Keratinocyte (primary cell): ENCODE data around the gene RAP1GAP. TPM values are rescaled to one million over a fixed set of nuclear protein-coding genes. Genes with fewer than 3 reads are reported as not detected.

ENCODE experiments used
- DNase-seq: peaks from one replicate; pipeline ENCODE4 v3.0.0-alpha.2; 2011; ENCODE audit warnings: low read depth, missing footprints, low spot score
- FAIRE-seq: peaks from 2 replicates; lab custom pipeline; 2011; peaks lifted over from hg19 to GRCh38; lab: Jason Lieb, UNC
- H2AFZ ChIP-seq: 2 replicates; pipeline ENCODE4 v1.6.0; 2012; ENCODE audit warnings: low read length, control low read depth, inconsistent platforms; ENCODE audit not compliant: control insufficient read depth
- H3K27ac ChIP-seq: 2 replicates; pipeline ENCODE4 v1.5.1; 2011; ENCODE audit warnings: low read length; ENCODE audit not compliant: control insufficient read depth, insufficient read depth
- H3K27me3 ChIP-seq: 3 replicates; pipeline ENCODE4 v1.6.0; 2011; ENCODE audit warnings: low read length; ENCODE audit not compliant: control insufficient read depth, insufficient read depth; ENCODE audit errors: extremely low read depth
- H3K36me3 ChIP-seq, 2 experiments: 2 replicates in 1 of 2; 3 replicates in 1 of 2; pipeline ENCODE4 v1.5.1; 2011; ENCODE audit warnings: low read length in 2 of 2, mild to moderate bottlenecking in 1 of 2; ENCODE audit not compliant: control insufficient read depth in 2 of 2, insufficient read depth in 2 of 2; ENCODE audit errors: extremely low read depth in 1 of 2
- H3K4me1 ChIP-seq: 3 replicates; pipeline ENCODE4 v1.5.1; 2011; ENCODE audit warnings: low read length; ENCODE audit not compliant: control insufficient read depth, insufficient read depth; ENCODE audit errors: extremely low read depth
- H3K4me2 ChIP-seq: 3 replicates; pipeline ENCODE4 v1.6.0; 2011; ENCODE audit warnings: low read depth, low read length; ENCODE audit not compliant: control insufficient read depth, insufficient read depth; ENCODE audit errors: extremely low read depth
- H3K4me3 ChIP-seq, 3 experiments: fragments of 200-600 bp in 1 of 3; sonication (generic) in 1 of 3; 2 replicates in 2 of 3; 3 replicates in 1 of 3; pipeline ENCODE4 v1.5.1; 2011 to 2016; ENCODE audit warnings: low read length in 3 of 3, mild to moderate bottlenecking in 3 of 3, control low read depth in 2 of 3, inconsistent platforms in 1 of 3, low read depth in 1 of 3, mixed read lengths in 1 of 3, mixed run types in 1 of 3, moderate library complexity in 1 of 3; ENCODE audit not compliant: control insufficient read depth in 2 of 3, insufficient read depth in 2 of 3; ENCODE audit errors: extremely low read depth in 1 of 3
- H3K79me2 ChIP-seq: 2 replicates; pipeline ENCODE4 v1.6.0; 2012; ENCODE audit warnings: low read length; ENCODE audit not compliant: control insufficient read depth, insufficient read depth
- H3K9ac ChIP-seq: 3 replicates; pipeline ENCODE4 v1.6.0; 2011; ENCODE audit warnings: low read length; ENCODE audit not compliant: control insufficient read depth, insufficient read depth; ENCODE audit errors: extremely low read depth
- H3K9me1 ChIP-seq: 3 replicates; pipeline ENCODE4 v1.6.0; 2011; ENCODE audit warnings: low read length; ENCODE audit not compliant: control insufficient read depth, insufficient read depth; ENCODE audit errors: extremely low read depth
- H3K9me3 ChIP-seq: 2 replicates; pipeline ENCODE4 v1.5.1; 2012; ENCODE audit warnings: low read depth, low read length; ENCODE audit not compliant: control insufficient read depth
- H4K20me1 ChIP-seq: 3 replicates; pipeline ENCODE4 v1.6.0; 2011; ENCODE audit warnings: low read length; ENCODE audit not compliant: control insufficient read depth, insufficient read depth; ENCODE audit errors: extremely low read depth
- EZH2 ChIP-seq: IDR thresholded peaks from one replicate; pipeline ENCODE4 v1.6.1; 2012; ENCODE audit warnings: inconsistent platforms, mild to moderate bottlenecking, low read length, moderate library complexity
- dilution Hi-C: fragments of 300-500 bp; cut with MboI; formaldehyde crosslinking; loops from one replicate; pipeline ENCODE4 v1.7.0; 2020; ENCODE audit warnings: low sequenced_read_pairs; ENCODE audit not compliant: extremely low pct_ligation_motif_present
- polyA plus RNA-seq, 5 experiments: library from polyadenylated mRNA; depleted of rRNA in 3 of 5; stranded (reverse) in 3 of 5; stranded (forward) in 1 of 5; unstranded in 1 of 5; fragments of >200 nt; gene quantifications; 1 replicate in 1 of 5; 2 replicates in 3 of 5; 3 replicates in 1 of 5; pipeline versions ENCODE4 v1.2.1 to v1.2.3, GENCODE V29; 2011 to 2012; ENCODE audit warnings: missing spikeins in 2 of 5, low read depth in 1 of 5, low replicate concordance in 1 of 5
- TF ChIP-seq, protein P1 (sequence below), 3 experiments: IDR thresholded peaks in 1 of 3; conservative IDR thresholded peaks in 1 of 3; optimal IDR thresholded peaks in 1 of 3; 2 replicates in 2 of 3; 3 replicates in 1 of 3; pipeline versions ENCODE3 to v1.5.1; 2011; ENCODE audit warnings: low read length in 3 of 3, mild to moderate bottlenecking in 3 of 3, moderate library complexity in 2 of 3, control low read depth in 1 of 3, inconsistent platforms in 1 of 3; ENCODE audit not compliant: insufficient read depth in 2 of 3; ENCODE audit errors: extremely low read depth in 1 of 3

The RAP1GAP gene
- polyA plus RNA-seq, 1 donor (not counting 4 experiments of a cell fraction or from before 2014, with no cell fraction given), result 1.1 TPM

DNA sequence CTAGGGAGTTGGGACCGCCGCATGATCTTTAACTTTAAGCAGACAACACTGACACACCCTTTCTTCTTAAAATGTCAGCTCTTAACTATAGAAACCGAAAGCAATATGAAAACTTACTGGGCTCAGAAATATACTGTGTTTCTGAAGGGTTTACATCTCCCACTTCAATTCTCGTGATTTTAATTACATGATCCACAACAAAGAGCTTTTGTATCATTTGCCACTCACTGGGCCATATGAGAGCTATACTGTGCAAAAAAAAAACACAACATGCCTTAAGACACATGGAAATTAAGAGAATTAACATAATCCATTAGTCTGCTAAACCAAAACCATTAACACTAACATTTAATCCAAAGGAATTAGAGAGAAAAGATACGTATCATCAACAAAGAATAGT, 35.0 kb upstream of the RAP1GAP start:
- H3K36me3 ChIP-seq, result peaks cover 12 to 17% of the 10 kb centered on the region in 2 experiments
- no peak for FAIRE-seq

GRCh38 chr1:21703318-21703963, 34.3 kb upstream of the RAP1GAP start:
- no peaks in the 10 kb centered on the region for H4K20me1 ChIP-seq
- no peaks in the 10 kb centered on the region for H3K9me3 ChIP-seq
- no peak overlapping the region for H2AFZ ChIP-seq
- H3K4me1 ChIP-seq, result no peaks in the 10 kb centered on the region
- H3K79me2 ChIP-seq, result no peaks in the 10 kb centered on the region
- H3K36me3 ChIP-seq, result peaks cover 12 to 14% of the 10 kb centered on the region in 2 experiments
- H3K27me3 ChIP-seq, result no peaks in the 10 kb centered on the region
- dilution Hi-C loops, result no loop called here
- no peak overlapping the region for H3K4me3 ChIP-seq
- H3K9ac ChIP-seq, result no peak overlapping the region
- TF ChIP-seq EZH2, result no peak
- TF ChIP-seq, protein P1, sequence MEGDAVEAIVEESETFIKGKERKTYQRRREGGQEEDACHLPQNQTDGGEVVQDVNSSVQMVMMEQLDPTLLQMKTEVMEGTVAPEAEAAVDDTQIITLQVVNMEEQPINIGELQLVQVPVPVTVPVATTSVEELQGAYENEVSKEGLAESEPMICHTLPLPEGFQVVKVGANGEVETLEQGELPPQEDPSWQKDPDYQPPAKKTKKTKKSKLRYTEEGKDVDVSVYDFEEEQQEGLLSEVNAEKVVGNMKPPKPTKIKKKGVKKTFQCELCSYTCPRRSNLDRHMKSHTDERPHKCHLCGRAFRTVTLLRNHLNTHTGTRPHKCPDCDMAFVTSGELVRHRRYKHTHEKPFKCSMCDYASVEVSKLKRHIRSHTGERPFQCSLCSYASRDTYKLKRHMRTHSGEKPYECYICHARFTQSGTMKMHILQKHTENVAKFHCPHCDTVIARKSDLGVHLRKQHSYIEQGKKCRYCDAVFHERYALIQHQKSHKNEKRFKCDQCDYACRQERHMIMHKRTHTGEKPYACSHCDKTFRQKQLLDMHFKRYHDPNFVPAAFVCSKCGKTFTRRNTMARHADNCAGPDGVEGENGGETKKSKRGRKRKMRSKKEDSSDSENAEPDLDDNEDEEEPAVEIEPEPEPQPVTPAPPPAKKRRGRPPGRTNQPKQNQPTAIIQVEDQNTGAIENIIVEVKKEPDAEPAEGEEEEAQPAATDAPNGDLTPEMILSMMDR (optimal IDR thresholded peaks at IDR 0.05 in 1 of 3, IDR thresholded peaks at IDR 0.05 in 1 of 3, conservative IDR thresholded peaks at IDR 0.05 in 1 of 3; ENCODE audit: extremely low read depth in 1 of 3, insufficient read depth in 2 of 3, low read length in 3 of 3), result peak; percentile 18 to 60 (median 35)
- DNase-seq, result no peak
- H3K4me2 ChIP-seq, result no peak overlapping the region
- H3K9me1 ChIP-seq, result no peaks in the 10 kb centered on the region
- H3K27ac ChIP-seq, result no peak overlapping the region
- FAIRE-seq, result peak; percentile 29

More for the DNA sequence above, 35.0 kb upstream of the RAP1GAP start:
- Histone ChIP-seq H4K20me1 (no peaks in the 10 kb centered on the region), H3K27ac (no peak overlapping the region), H3K27me3 (no peaks in the 10 kb centered on the region), H3K9me3 (no peaks in the 10 kb centered on the region), H3K4me3 (no peak overlapping the region), H3K79me2 (no peaks in the 10 kb centered on the region), H2AFZ (no peak overlapping the region), H3K9ac (no peak overlapping the region), H3K9me1 (no peaks in the 10 kb centered on the region), H3K4me1 (no peaks in the 10 kb centered on the region), H3K4me2 (no peak overlapping the region)
- dilution Hi-C loops, result no loop called here
- no peak for DNase-seq
- TF ChIP-seq EZH2, result no peak
- TF ChIP-seq, protein P1 (optimal IDR thresholded peaks at IDR 0.05 in 1 of 3, IDR thresholded peaks at IDR 0.05 in 1 of 3, conservative IDR thresholded peaks at IDR 0.05 in 1 of 3; ENCODE audit: extremely low read depth in 1 of 3, insufficient read depth in 2 of 3, low read length in 3 of 3), result no peak
